GM18517 (cell line): ENCODE data around the gene ARAP2.

Experiments used
- ATAC-seq: cut with Tn5 transposase; IDR thresholded peaks from one replicate; pipeline ENCODE4 v1.9.1; 2021; ENCODE audit warnings: mild to moderate bottlenecking, moderate library complexity; ENCODE audit not compliant: unreplicated experiment

Gene ARAP2

DNA sequence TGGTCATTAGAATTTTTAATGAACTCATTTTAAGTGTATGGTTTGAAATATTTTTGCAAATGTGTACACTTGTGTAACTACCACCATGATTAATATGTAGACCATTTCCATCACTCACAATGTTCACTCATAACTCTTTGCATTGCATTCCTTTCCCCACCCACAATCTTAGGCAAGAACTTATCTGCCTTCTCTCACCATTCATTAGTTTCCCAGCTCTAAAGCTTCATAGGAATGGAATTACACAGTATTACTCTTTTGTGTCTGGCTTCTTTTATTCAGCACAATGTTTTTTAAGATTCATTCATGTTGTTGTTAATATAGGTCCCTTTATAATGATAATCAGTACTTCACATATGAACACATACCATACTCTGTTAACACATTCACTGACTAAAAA lies 106.1 kb downstream of the ARAP2 start:
- no peak for ATAC-seq

DNA sequence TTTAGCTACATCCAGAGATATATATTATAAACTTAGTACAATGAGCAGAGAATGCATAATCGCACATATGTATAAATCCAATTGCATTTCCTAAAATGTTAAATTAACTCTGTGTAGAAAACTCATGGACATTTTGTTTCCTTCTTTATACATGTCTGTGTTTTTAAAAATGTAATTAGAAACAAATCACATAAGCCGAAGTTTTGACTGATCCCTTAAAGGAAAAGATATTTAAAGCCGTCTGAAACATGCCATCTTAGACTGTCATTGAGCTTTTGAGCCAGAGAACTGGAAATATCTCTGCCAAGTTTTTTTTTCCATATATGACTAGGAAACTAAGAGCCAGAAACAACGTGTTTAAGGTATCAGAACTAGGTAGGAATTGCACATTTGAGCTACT lies 107.0 kb downstream of the ARAP2 start:
- no peak for ATAC-seq

DNA sequence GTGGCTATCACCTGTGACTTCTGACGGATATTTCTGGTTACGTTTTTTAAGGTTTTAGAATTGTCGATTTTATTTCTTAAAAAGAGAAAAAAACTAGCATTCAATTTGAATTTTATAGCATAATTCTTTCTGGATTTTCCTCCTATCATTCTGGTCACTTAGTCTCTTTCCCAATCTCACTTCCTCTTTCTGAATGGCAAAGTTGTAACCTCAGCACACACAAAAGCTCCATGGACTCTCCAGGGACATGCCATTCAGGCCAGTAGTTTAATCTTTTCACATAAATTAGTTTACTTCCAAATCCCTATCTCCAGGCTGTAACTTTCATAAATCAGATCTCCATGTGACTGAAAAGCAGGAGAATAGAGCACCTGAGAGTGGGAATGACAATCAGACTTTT lies 110.7 kb downstream of the ARAP2 start:
- no peak for ATAC-seq

DNA sequence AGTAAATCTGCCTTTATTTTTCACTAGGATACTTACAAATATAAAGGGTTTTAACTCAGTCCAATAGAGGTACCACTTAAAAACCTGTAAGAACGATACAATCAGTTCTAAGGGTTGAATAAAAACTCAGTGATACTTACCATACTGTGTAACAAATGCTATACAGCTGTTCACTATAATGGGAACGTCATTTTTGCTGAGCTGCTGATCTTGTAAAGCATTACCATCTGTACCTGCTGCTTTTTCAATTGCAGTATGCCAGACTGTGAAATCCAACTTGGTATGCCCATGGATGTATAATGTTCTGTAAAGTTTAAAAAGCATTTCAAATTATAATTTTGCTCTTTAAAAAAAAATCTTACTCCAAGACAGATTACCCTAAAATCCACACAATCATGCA lies 111.2 kb downstream of the ARAP2 start:
- no peak for ATAC-seq

DNA sequence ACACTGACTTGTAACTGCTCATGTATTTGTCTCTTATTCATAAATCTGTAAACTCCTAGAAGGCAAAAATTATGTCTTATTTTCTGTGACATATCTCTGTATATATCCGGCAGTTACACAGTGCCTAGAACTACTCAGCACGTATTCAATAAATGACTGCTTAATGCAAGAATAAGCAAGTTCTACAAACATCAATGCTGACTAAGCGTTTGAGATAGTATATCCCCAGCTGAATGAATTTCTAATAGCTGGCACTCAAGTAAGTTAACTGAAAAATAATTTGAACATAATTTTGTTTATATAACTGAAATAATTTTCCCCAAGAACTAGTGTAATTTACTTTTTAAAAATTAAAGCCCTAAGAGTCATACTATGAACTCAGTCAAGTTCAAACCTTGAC lies 113.7 kb downstream of the ARAP2 start:
- ATAC-seq = no peak

DNA sequence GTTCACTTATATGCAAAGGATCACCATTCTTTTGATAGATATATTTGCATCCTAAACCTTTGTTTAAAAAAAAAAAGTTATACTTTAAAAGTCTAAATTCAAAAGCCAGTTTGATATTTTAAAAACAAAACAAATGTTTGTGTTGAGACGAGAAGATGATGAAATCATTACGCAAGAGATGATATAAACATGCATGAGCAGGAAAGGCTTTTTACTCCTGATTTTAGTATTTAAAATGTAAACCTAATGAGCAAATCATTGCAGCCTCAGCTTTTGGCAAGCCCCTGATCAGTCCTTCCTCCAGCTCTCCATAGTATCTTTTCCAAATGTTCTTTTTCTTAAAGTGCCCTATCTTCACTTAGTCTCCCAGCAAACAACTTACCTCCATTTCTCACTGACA lies 115.6 kb downstream of the ARAP2 start:
- ATAC-seq = no peak

DNA sequence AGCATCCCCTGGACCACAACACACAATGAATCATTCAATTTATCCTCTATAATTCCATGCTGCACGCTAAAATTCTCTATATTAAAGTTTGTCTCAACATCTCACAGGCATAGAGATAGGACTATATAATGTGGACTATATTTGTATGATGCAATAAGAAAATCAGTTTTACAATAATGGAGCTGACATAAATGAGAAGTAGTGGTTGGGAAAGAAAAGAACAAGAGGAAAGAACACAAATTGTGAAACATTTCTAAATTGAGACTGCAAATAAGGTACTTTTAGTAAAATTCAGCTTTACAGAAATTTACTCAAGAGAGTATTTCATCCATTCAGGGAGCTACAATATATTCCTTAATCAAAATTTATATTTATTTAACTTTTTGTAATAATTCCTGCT lies 120.4 kb downstream of the ARAP2 start:
- no peak for ATAC-seq

DNA sequence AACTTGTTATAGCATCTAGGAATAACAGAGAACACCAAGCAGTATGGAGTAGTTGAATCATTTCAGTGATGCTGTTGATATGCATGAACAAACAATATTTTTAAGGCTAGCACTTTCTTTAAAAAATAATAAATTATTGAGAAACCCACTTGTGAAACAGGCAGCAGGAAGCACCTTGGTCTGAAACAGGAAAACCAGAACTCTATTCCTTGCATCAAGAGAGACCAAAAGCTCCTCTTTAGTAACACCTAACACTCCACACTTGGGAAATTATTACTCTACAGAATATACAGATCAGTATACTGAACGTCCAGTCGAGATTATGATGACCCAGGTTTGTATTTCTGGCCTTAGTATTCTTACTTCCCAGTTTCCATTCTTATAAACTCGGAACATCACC lies 129.0 kb downstream of the ARAP2 start:
- ATAC-seq = no peak

DNA sequence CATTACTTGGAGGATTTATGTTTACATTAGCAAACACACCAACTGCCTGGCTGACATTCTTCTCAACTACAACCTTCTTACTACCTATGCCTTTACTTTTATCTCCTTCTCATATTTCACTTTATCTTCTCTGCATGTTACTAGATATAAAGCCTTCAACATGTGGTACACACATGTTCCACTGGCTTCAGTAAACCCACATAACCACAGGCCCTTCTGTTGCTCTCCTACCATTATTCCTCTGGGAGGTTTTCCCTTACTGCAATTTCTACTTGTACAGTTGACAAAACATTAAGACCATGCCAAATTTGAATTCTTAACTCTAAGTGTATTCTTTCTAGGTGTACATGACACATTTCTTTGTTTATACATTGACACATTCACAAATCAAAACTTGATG lies 133.1 kb downstream of the ARAP2 start:
- ATAC-seq = no peak

DNA sequence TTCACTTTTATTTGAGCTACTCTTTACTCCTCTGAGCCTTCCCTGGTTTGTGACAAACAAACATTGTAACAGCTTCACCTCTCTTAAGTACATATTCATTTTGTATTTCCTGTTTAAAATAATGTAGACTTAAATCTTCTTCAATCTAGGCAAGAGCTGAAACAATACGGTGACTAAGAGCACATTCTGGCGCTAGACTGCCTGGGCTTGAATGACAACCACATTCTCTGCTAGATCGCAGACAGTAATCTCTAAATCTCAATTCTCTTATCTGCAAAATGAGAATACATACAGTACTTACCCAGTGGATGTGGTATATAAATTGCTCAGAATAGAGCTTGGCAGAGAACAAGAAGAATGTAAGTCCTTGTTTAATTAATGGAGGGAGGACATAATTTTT lies 144.8 kb downstream of the ARAP2 start:
- no peak for ATAC-seq

DNA sequence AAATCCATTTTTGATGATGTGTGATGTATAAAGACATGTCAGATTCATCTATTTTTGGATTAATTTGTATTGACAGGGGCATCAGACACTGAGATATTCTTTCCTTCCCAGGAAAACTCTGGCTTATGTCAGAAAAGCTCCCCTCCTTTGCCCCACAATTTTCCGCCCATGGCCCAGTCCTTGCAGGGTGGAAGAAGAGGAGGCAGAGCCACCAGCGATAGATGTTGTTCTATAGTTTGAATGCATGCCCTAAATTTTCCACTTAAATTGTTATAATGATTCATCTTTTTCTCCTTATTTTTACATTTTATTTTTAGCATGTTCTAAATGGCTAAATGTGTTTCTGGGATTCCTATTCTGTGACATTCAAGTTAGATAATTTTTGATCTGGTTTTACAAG lies 149.3 kb downstream of the ARAP2 start:
- no peak for ATAC-seq

DNA sequence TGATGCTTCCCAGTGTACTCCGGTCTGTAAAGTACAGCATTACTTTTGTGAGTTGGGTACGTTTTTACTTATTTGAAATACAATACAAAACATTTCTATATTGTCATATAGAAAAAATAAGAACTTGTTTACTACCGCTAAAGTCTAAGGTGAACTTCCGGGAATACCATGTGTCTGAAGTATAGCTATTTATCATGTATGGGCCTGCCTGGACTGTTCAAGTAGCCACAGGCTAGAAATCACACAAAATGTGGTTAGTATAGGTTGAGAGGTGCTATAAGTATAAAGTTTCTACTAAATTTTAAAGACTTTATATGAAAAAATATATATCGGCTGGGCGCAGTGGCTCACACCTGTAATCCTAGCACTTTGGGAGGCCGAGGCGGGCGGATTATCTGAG lies 152.3 kb downstream of the ARAP2 start:
- no peak for ATAC-seq

DNA sequence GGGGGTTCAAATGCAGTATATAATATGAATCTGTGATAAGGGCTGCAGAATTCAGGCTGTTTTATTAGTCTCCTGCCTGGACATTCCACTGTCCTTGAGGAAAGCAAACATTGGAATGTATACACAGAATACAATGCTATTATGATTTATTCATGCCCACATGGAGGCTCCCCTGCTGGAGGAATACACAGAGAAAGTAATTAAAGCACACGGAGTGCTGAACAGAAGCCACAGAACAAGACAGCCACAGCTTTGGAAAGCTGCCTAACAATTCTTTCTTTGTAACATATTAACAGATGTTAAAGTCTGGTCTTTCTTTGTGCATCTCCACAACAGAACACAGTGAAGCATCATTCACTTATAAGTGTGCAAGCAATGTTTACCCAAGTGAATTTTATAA lies 155.8 kb downstream of the ARAP2 start:
- no peak for ATAC-seq

DNA sequence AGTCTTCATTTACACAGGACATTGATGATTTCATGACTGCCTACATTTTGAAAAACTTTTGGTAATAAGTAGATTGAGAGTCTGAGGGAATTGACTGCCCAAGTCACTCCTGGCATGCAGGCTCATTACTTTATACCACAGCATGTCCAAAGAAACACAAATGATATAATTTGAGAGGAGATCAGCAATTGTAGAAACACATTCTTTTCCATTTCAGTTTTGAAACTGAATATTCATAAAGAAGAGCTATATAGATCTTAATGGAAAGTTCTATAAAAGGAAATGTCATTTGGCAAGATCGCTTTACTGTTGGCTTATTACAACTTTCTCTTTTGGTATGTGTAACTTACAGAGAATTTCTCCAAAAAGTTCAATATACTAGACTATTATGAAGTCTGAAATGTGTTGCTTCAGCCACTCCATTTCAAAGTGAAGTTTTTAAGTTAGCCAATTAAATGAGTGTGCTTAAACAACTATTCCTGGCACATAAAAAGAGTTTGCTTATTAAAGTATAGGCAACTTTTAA lies 158.0 kb downstream of the ARAP2 start:
- ATAC-seq = no peak

DNA sequence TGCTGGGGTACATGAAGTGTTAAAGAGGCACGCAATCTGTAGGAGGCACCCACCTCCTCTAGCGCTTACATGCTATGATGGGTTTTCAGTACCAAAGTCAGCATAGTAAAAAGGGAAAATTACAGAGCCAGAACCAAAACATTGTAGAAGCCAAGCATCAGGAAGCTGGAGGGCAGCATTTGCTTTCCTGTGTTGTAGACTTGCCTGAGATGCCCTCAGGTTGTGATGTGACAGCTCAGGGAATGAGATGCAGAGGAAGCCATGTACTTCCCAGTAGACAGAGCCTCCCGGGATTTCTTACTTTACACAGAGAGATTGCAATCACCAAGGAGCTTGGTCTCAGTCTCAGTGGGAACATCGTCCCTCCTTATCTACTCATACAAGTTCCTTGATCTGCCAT lies 161.5 kb downstream of the ARAP2 start:
- no peak for ATAC-seq

DNA sequence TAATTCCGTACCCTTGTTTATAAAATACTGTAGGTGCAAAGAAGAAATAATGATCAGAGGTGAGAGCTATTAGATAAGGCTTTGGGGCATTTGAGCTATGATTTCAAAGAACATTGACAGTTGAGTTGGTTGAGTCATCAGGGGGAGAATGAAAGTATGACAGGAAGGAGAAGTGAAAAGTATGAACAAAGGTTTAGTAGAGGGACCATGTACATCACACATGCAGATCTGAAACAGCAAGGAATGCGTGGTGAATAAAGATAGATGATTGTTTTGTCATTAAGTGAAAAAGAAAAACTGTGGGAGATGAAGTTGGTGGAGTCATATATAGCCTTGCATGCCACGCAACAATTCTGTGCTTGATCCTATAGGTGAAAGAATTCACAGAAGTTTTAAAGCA lies 163.1 kb downstream of the ARAP2 start:
- peak; percentile 99 for ATAC-seq

DNA sequence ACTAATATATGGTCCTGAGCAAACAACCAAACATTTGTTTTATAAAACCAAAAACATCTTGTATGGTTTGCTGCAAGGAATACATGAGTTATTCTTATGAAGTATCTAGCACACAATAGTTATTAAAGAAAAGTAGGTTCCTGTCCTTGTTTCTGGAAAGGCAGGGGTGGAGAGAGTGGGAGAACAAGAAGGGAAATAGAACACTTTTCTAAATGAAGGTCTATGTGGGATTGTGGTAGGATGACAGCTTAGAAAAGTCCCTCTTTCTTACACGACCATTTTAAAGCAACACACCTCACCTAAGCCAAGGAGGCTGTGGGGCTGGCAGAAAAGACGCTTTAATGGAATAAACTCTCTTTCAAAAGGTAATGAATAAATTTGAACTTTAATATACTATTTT lies 164.6 kb downstream of the ARAP2 start:
- ATAC-seq = no peak

DNA sequence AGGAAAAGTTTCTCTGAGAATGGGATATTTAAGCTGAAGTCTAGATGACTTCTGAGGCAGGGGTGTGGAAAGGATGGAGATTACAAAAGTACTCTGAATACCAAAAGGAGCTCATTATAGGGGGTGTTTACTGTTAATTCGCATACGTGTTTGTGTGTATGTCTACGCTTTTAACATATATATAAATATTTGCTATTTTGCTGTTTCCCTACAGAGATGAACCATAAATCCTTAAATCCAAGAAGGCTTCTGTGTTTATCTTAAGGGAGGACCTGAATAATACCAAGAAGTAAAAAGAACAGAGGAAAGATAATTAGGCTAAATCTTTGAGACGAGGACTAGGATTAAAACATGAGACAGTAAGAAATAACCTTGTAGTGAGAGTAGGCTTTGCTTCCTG lies 166.0 kb downstream of the ARAP2 start:
- ATAC-seq = no peak

DNA sequence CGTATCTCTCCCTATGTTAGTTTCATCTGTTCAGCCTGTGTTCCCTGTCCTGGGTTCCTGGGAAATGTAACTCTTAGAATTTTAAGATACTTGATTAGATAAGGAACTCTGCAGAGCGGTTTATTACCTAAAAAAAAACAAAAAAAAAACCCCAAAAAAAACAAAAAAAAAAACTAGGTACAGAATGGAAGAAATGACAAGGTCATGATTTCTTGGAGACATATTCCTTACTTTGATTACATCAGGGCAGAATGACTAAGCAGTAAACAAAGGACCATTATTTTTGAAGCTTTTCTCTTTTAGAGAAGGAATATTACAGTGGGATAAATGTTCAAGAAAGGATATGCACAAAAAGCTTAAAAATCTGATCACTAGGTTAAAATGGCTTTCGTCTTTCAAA lies 171.8 kb downstream of the ARAP2 start:
- ATAC-seq = no peak

DNA sequence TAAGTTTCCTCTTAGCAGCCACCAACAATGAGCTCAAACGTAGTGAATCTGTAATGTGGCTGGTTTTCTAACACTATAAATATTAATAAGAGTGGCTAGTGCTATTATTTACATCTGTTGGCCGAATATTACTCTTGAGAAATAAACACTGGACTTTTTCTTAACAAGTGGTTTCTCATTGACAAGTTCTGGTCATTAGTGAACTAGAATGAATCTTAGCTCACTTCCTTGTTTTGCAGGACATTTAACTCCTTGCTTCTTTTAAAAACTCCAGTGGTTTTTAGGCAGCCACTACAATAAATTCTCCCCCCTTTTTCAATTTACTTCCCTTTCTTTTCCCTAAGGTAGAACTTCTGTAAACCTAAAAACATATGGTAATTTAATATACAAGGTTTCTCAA lies 177.2 kb downstream of the ARAP2 start:
- ATAC-seq = no peak

DNA sequence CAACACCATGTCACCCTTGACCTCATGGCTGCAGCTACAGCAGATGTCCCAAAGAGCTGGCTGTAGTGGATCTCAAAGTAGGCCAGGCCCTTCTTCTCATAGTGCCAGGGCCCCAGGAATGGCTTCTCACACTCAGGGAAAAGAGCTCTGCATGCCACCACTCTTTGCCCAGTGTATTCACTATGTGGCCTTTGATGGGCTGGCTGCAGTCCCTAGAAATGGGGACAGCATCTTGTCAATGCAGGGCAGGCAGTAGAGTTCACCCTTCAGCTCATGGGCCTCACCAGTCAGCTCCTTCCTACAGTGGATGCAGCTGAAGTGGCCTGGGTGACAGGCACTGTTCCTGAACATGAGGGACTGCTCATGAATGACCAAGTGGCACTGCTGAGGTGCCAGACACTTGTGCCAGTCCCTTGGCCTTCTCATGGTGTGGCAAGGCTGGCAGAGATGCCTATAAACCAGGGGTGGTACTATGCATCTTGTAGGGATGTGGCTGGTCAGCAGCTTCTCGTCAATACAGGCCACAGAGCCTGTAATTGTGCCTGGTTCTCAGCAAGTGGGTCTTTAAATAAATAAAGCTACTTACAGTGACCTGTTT lies 178.9 kb downstream of the ARAP2 start:
- ATAC-seq = no peak

DNA sequence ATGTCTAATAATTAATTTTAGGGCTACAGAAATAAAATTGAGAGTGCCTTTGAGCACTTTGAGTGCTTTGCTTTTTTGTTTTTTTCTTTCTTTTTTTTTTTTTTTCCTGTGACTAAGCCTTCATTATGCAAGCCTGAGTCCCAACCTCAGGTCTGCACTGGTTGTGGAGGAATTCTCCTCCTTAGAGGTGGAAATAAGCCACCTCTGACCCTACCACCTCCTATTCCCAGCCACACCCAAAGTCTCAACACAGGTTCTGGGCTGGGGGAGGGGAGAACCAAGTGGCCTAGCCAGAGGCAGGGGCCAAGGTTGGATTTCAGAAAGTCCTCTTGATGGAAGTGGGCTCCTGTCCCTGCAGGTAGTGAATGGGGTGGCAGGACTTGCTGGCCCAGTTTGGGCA lies 180.2 kb downstream of the ARAP2 start:
- no peak for ATAC-seq

DNA sequence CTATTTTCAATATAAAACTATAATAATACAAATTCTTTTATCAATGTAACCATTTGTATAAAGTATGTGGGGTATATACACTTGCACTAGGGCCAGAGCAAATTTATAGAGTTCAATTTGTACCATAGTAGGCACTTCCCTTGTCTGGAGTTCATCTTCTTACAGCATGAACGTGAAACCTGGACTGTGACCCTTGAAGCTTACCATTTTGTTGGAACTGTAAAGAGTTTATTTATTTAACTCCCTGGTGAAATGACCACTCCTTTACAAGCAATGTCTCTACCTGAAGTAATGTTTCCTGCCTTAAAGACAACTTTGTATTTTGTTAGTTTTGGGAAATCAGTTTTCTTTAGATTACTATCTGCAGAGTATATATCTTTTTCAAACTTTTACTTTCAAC lies 188.2 kb downstream of the ARAP2 start:
- ATAC-seq = no peak
